CMK (cell line): ENCODE data around the gene IGFN1.
"Not testable (repeated sequence)": the region's sequence is repeated elsewhere in the genome, so short reads cannot be mapped to it uniquely, and the experiment has no call there.

Experiments
- DNase-seq: peaks from one replicate; pipeline ENCODE4 v3.0.0-alpha.2; 2010; ENCODE audit warnings: low read depth

The IGFN1 gene

DNA sequence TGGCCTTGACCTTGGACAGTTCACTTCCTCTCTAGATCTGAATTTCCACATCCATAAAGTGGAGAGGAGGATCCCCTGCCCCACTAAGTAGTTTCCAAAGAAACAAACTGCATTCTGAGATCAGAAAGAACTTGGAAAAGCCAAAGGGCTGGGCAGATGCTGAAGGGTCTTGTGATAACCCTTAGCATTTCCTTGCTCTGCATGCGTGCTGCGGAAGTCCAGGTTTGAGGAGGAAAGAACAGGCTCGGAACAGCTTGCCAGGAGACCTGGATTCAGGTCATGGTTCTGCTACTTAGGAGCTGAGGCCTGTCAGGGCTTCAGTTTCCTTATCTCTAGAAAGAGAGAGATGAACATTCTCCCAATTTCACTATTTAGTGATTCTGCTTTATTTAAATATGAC lies 27.2 kb downstream of the IGFN1 start:
- DNase-seq, result no peak

DNA sequence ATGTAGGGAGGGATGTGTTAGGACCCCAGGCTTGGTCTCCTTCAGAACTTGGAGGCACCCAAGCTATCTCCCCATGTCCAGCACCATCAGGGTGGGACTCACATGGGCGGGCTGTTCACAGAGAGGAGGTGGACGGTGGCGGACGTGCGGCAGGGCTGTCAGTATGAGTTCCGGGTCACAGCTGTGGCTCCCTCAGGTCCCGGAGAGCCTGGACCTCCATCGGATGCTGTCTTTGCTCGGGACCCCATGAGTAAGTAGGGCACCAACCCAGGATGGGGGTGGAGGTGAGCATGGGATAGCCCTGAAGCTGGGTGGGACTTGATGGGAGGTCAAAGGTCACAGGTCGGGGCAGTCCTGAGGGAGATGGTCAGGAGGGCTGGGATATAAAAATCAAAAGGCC lies 27.8 kb downstream of the IGFN1 start:
- DNase-seq, result no peak

DNA sequence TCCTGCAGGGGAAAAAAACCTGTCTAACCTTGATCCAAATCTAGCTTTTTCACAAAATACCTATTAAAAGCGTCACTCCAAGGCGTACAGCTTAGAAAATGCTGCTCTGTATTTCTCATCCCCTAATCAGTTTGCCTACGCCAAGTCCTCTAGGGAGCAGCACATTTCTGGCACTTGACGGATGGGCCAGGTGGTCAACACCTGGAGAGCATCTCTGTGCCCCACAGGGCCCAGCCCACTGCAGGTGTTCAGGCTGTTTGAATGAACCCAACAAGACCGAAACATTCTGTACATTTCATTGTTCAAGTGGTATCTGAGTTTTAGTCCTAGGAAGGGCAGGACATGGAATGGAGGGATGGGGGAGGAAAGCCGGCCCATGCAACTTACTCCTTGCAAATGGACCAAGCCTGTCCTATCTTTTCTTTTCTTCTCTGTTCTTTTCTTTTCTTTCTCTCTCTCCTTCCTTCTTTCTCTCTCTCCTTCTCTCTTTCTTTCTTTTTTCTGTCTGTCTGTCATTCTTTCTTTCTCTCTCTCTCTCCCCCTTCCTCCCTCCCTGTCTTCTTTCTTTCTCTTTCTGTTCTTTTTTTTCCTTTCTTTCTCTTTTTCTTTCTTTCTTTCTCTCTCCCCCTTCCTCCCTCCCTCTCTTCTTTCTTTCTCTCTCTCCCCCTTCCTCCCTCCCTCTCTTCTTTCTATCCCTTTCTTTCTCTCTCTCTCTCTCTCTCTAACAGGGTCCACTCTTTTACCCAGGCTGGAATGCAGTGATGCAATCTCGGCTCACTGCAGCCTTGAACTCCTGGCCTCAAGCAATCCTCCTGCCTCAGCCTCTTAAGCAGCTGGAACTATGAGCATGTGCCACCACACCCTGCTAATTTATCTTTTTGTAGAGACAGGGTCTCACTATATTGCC lies 29.1 kb downstream of the IGFN1 start:
- DNase-seq, result no peak

DNA sequence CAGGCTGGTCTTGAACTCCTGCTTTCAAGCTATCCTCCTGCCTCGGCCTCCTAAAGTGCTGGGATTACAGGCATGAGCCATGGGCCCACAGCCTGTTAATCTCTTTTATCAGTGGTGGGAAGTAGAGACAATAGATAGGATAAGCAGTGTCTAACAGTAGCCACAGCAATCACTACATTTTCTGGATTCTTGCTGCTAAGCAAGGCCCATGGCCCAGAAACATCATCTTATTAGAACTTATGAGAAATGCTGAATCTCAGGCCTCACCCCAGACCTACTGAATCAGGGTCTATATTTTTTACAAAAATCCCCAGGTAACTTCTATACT lies 29.7 kb downstream of the IGFN1 start:
- DNase-seq, result no peak

DNA sequence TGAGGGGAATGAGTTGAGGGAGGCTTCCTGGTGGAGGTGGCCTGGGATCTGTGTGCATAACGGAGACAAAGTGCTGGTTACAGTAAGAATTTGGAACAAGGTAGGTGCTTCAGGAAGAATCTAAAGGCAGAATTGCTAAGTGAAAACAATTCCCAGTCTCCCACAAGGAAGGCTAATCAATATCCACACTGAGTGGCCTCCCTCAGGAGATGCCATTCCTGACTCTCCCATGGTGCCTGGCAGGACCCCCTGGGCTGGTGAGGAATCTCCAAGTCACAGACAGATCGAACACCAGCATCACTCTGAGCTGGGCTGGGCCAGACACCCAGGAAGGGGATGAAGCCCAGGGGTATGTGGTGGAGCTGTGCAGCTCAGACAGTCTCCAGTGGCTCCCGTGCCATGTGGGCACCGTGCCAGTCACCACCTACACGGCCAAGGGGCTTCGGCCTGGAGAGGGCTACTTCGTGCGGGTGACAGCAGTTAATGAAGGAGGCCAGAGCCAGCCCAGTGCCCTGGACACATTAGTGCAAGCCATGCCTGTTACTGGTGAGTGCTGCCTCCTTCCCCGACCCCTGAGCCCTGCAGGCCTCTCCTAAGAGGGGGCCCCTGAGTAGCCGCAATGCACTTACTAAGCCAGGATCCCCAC lies 30.7 kb downstream of the IGFN1 start:
- DNase-seq, result no peak

DNA sequence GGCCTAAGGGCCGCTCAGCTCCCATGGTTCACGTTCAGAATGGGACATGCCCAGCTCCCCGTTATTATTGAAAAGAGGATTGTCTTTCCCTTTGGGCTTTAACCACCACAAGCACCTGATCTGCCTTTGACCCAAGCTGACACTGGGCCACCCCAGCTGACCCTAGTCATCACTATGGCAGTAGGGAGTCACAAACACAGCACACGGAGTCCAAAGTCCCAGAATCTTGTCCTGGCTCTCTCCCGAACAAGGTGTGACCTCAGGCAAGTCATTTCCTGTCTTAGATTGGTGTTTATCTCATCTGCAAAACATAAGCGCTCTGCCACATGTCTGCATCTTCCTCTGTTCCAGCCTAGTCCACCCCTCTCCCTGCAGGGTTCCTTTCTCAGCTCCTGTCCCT lies 31.5 kb downstream of the IGFN1 start:
- DNase-seq, result no peak

DNA sequence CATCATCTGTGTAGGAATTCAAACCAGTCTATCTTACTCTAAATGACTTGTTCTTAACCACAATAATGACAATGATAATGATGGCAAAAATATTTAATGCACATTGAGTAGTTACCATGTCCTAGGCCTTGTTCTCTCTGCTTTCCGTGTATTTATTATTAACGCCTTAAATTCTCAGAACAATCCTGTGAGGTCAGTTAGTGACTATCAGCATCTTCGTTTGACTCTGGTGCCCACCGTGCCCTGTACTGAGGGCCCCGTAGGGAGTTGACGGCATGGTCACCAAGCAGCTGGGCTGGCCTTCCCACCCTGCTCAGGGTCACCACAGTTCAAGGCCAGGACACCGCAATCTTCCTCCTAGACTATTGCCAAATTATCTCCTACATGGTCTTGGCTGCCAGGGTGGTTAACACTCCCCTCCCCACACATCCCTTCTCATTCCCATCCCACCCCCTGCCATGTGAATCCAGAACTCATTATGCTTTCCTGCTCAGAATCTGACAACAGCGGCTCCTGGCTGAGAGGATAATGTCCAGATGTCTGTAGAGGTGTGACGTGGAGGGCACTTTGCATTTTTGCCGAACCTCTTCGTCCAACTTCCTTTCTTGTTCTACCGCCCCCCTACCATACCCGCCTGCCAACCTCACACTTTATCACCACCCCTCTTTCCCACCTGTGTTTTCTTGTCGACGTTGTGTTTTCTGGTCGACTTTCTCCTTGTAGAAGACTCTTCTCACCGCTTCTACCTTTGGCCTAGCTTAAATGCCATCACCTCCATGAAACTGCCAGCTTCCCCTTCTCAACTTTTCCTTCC lies 33.4 kb downstream of the IGFN1 start:
- DNase-seq, result no peak

DNA sequence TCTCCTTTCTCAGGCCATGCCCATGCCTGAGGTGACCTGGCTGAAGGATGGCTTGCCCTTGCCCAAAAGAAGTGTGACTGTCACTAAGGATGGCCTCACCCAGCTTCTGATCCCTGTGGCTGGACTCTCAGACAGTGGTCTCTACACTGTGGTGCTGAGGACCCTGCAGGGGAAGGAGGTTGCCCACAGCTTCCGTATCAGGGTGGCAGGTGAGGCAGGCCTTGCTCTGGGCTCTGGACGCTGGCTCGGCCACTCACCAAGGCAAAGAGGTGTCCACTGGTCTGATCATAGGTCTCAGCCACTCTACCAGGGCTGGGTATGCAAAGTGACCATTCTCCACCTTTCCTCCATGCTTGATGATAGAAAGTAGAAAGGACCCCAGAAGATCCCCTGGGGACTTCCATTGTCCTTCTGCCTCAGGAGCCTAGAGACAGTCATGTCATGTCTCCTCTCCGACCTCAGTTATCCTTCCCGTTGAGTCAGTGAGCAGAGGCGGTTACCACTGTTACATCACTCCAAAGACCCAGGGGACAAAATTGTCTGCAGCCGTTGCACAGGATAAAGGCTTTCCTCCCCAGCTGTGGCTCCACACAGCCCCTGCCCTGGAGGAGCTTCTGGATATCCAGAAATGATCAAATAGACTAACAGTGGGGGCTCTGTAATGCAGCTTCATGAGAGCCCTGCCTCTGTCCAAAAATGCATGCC lies 34.2 kb downstream of the IGFN1 start:
- no peak for DNase-seq

DNA sequence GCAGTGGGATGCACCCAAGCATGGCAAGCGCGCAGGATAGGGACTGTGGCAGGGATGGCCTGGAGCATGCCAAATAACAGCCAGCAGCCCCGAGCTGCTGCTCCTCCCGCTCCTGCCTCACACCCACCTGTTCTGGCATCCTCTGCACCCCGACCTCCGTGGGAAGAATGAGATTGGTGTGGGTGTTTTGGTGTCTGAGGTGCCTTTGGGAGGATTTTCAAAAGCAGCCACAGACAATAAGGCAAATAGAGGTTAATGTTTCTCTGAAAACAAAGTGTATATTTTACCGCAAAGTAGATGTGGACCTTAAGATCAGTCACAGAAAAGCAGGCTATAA lies 35.5 kb downstream of the IGFN1 start:
- DNase-seq, result no peak

DNA sequence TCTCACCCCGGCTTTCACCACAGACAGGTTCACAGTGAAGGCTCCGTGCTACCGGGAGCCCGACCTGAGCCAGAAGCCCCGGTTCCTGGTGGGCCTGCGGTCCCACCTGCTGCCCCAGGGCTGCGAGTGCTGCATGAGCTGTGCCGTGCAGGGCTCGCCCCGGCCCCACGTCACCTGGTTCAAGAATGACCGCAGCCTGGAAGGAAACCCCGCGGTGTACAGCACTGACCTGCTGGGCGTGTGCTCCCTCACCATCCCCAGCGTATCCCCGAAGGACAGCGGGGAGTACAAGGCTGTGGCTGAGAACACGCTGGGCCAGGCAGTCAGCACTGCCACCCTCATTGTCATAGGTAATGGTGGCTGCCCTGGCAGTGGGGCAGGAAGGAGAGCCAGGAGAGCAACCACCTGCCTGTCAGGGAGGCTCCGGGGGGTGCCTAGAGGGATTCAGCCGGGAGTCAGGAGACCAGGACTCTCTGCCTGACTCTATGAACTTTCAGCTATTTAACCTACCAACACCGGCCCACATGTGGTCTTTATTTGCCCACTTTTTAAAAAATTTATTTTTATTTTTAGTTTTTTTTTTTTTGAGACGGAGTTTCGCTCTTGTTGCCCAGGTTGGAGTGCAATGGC lies 36.4 kb downstream of the IGFN1 start:
- no peak for DNase-seq

DNA sequence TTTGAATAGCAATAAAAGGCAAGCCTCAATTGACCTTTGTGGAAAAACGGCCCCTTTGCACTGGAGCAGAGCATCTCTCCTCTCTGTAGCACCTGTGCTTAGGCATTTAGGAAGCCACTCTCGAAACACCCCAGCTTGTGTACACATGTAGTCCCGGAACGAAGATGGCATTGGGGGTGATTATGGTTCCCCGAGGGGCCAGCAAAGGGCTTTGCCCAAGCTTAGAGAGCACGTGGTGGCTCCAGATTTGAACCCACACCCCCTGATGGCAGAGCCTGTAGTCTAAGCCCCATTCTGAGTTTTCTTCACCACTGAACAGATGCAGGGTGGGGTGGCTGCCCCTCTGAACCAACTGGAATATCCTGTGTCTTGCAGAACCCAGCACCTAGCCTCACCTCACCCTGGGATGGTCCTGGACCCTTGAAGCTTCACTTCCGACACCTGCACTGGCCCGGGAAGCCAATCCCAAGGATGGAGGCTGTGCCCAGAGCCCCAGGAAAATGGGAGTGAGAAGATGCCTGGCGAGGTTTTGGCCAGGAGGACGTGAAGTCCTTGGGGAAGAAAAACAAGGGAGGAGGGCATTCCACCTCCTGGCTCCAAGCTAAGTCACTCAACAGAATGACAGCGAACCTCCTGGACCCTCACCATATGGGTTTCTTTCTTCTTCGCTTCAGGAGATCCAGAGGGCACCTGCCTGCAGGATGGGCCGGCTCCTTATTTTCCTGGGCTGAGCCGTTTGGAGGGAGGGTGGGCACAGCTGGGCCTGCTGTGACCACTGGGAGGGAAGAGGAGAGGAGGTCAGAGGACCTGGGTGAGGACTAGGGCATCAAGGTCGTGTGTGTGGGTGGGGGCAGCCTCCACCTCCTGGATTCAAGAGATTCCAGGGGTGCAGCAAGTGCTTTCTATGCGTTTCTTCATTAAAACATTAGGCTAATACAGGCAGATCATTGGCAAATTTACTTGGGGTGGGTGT lies 37.7 kb downstream of the IGFN1 start:
- no peak for DNase-seq

DNA sequence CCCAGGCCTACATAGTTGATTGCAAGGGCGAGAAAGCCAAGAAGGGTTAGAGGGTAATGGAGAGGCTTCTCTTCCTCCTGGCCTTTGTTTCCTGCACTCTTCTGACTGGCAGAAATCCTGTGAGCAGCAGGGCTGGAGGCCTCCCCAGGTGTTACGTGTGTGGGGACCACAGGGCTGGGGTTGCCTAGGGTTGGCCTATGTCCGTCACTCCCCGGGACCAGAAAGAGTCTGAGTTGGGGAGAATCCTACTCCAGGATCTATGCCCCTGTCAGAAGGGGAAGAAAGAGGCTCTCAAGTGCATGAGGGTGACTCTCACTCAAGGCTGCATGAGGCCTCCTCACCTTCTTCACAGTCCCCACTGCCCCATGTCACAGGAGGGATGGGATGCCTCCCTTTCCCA lies 38.5 kb downstream of the IGFN1 start:
- no peak for DNase-seq

DNA sequence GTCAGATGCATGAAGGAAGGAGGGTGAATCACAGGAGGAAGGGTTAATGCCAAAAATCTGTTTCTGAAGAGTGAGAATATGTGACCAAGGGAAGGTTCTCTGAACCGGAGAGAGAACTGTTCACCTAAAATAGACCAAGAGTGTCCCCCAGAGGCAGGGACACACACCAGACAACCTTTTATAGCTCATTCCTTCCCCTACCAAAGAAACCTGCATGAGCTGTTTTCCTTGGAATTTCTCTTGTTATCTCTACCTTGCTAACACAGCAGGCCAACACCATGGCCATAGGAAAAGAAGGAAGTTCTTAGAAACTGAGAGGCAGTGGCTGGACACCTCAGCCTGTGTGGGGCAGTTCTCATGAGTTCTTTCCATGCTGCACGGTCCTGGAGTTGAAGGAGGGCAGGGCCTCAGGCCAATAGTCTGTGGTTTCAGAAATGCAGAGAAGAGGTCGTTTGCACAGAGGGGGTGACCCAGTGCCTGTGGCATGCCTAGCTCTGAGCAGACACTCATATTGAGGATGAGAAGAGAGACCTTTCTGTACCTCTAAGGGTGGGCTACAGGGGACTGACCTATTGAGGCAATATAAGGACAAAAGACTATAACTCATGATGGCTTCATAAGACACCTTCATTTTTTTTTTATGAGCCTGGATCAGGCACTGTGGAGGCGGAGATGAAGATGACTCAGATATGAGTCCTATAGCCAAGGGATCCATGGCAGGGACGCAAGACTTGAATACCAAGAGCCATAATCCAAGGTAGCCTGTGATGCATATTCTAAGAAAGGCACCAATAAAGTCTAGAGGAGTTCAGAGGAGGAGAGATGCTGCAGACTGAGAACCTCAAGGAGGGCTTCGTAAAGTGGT lies 39.4 kb downstream of the IGFN1 start:
- no peak for DNase-seq

DNA sequence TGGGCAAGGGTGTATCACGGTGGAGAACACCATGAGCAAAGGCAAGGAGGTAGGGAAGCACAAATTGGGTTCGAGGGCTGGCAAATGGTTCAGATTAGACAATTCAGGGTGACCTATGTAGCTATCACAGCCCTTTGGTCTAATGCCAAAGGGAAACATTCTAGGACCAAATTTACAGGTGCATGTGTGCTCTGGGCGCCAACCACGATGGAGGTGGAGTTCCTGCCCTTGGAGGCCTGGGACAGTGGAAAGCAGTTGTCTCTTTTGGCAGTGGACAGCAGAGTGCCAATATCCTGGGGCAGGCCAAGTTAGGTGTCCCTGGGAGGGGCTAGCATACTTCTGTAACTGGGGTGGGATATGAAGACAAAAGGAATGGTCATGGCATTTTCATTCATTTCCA lies 40.1 kb downstream of the IGFN1 start:
- no peak for DNase-seq

DNA sequence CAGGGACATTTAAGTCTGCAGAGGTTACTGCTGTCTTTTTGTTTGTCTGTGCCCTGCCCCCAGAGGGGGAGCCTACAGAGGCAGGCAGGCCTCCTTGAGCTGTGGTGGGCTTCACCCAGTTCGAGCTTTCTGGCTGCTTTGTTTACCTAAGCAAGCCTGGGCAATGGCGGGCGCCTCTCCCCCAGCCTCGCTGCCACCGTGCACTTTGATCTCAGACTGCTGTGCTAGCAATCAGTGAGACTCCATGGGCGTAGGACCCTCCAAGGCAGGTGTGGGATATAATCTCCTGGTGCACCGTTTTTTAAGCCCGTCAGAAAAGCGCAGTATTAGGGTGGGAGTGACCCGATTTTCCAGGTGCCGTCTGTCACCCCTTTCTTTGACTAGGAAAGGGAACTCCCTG lies 49.0 kb downstream of the IGFN1 start:
- not testable (repeated sequence) for DNase-seq

DNA sequence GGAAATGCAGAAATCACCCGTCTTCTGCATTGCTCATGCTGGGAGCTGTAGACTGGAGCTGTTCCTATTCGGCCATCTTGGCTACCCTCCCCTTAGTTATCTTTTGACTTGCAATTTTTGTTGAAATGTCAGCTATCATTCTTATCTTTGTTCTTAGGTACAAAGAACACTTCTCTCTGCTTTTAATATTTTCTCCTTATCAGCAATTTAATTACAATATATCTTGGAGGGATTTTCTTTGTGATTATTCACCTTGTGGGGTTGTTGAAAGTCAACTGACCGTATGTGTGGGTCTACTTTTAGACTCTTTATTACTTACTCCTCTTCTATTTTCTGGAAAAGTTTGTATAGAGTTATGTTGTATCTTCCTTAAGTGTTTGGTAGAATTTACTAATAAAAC lies 49.5 kb downstream of the IGFN1 start:
- DNase-seq, result no peak

DNA sequence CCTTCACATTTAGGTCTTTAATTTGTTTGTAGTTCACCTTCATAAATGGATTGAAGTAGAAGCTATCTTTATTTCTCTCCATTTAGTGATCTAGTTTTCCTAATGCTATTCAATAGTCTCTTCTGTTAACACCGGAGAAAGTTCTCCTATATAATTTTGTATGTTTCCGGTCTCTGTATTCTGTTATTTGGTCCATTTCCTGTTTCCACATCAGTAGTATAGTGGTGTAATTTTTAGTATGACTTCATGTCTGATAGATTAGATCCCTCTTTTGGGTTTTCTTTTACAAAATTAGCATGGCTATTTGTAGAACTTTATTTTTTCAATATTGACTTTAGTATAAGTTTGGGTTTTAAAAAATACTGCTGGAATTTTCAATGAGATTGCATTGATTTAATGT lies 51.1 kb downstream of the IGFN1 start:
- no peak for DNase-seq

DNA sequence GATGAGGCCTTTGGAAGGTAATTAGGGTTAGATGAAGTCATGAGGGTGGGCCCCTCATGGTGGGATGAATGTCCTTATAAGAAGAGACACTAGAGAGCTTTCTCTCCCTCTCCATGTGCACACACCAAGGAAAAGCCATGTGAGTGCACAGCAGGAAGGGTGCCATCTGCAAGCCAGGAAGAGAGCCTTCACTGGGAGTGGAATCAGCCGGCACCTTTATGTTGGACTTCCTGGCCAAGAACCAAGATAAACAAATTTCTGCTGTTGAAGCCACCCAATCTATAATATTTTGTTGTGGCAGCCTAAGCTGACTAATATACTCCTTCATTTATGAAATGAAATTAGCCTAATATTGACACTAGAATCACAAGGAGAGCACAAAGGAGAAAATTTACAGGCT lies 54.5 kb downstream of the IGFN1 start:
- DNase-seq, result no peak

DNA sequence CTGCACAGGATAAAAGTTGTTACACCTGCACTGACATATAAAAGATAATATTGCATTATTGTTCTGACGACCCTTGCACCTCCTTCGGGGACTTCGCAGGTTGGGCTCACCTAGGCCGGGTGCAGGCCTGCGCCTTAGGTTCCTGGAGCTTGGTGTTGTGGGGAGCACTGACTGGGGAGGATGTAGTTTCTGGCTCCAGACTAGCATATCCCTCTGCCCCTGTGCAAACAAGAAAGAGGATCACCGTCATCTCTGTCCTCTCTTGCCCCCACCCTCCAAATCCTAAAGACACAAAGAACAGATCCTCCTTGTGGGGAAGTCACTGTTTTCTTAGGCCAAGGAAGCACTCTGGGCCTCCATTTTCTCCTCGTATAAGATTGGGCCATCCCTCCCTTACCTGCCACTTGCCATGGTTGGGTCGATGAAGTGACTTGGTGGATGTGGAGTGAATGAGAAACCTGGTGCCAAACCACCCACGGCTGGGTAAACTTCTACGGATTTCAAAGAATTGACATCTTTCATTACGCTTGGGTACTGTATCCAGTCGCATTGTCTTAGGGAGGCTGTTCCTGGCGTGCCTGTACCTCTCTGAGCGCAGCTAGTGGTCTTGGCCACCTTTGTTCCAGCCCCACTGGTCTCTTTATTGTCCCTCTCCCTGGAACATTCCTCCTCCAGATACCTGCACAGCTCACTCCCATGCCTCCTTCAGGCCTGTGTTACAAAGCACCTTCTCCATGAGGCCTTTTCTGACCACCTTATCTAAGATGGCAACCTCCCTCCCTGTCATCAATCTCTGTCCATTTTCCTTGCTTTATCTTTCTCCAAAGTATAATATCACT lies 58.3 kb downstream of the IGFN1 start:
- no peak for DNase-seq
